ENCODE data around the gene PDZD2.
"Not testable (repeated sequence)": the region's sequence is repeated elsewhere in the genome, so short reads cannot be mapped to it uniquely, and the experiment has no call there.

PDZD2 gene

DNA sequence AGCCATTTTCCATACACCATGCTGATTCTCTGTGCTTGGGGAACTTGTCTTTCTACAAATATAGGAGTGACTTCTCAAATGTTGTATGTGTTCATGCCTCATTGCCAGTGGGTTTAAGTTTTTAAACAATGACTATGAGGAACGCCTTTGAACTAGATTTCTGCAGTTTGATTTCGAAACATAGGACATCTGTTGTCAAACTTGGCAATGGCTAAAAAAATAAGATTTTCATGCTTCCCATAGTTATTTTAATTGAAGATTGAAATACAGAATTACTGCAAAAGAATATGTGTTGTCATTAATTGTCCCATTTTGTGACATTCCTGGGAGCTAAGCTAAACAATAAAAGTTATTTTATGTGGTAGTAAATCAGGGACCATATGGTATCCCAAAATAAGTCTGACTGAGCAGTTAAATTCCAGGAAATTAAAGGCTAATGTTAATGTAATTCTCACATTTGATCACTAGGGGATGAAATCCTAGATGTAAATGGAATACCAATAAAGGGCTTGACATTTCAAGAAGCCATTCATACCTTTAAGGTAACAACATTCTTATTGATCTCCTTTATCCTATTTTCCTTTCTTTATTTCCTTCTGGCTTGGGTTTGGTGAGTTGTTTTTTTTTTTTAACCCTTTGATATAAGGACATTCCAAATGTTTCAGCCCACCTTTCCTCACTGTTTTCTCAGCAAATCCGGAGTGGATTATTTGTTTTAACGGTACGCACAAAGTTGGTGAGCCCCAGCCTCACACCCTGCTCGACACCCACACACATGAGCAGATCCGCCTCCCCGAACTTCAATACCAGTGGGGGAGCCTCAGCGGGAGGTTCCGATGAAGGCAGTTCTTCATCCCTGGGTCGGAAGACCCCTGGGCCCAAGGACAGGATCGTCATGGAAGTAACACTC lies 418.5 kb downstream of the PDZD2 start:
- DNase-seq = no peak

DNA sequence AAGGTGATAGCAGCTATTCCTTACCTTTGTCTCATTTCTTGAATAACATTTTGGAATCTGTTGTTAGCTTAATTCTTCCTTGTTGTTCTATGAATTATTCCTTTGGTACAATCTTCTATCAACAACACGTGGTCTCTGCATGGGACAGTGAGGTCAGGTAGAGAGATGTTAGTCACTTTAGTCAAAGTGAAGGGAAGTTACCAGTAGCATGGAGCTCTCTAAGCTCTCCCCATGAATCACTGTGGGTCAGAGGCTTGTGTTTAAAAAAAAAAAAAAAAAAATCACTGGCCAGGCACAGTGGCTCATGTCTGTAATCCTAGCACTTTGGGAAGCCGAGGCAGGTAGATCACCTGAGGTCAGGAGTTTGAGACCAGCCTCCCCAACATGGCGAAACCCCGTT lies 419.2 kb downstream of the PDZD2 start:
- DNase-seq = no peak

DNA sequence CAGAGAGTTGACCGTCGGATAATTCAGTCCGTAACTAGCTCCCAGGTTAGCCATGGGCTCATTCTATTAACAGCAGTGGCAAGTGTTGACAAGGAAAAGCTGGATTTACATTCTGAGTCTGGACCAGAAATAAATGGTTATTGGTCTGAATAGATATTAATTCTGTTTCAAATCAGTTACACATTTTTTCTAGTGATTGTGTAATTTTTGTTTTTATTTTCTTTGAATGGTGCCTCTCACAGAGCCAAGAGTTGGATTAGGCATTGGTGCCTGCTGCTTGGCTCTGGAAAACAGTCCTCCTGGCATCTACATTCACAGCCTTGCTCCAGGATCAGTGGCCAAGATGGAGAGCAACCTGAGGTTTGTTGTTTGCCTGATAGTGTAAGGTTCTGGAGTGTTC lies 420.1 kb downstream of the PDZD2 start:
- no peak for DNase-seq

DNA sequence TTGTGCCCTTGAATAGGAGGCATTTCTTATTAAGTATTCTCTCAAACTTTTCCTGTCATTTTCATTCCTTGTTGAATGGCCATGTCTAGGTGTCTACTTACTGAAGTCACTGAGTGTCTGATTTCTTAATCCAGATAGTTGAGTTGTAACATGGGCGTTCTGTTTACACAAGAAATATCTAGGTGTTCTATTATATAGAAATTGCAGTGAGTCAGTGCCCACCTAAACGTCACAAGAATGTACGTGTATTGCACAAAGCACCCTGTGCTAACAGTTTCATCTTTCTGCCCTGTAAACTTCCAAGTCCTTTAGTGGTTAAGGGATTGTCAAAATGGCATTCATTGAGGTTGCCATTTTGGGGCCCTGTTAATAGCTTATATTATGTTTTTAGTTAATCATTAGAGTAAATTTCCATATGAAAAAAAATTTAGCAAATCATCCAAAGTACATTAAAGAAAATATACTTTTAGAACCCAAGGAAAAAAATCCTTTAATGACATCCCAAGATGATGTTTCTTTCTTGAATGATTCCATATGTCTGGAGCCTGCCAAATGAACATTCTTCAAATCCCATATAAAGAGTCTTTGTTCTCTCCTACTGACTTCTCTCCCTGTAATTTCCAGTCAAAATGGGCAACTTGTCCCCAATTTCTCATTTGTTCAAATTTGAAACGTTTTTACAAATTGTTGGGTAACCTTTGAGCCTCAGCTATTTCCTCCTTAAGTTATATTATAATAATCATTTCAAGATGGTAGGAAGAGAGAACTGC lies 421.0 kb downstream of the PDZD2 start:
- DNase-seq = no peak

DNA sequence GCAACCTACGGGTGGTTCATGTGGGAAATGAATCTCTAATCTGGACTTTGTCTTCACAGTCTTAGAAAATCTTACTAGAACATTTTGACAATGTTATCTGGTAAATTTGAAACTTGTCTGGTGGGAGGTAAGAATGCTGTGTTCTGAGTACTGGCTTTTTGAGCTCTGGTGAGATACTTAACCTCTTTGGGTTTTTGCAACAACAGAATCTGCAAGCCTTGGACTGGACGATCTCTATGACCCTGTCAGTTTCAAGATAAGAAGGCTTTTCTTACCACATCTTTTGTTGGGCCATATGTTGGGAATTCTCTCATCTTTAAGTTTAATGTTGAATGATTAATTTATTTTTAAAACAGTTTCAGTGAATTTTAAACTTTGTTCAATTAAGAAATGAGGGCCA lies 422.3 kb downstream of the PDZD2 start:
- no peak for DNase-seq

DNA sequence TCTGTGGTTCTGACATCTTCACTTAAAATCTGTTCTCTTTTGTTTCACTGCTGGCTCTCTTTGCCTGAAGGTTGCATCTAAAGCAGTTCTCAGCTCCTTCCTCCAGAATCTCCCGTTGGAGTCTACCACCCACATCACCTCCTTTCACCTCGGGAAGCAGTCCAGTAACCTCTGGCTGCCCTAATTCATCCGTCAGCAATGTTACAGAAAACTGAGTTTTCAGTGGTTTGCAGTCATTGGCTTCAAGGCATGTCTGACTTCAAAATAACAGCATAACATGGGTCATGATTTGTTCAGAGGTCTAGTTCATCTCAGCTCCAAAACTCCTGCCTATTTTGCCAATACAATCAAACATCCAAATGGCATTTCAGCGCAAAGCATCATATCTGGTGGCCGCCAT lies 427.5 kb downstream of the PDZD2 start:
- no peak for DNase-seq

DNA sequence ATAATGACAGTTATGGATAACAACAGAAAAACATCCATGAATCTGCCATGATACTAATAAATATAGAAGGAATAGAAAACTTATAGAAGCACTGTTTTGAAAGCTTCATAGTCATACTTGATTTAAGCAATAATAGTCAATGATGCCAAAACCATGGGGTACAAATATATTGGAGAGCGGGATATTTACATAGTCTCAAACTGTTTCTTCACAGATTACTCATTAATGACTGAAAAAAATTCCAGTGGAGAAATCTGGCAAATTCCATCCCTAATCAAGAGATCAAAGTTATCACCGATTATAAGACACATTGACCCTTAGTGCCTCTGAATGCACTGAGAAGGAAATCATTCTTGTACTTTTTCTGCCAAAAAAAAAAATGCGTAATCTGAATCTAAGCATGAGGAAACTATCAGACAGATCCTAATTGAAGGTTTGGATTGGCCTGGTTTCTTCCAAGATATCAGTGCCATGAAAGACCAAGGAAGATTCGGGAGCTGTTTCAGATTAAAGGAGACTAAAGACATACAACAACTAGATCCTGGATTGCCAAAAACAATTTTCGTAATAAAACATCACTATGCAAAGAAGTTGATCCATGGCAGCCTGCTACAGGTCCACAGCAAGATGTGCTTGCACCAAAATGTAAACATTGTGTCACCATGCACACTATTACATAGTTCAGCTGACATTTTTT lies 429.0 kb downstream of the PDZD2 start:
- DNase-seq = no peak

DNA sequence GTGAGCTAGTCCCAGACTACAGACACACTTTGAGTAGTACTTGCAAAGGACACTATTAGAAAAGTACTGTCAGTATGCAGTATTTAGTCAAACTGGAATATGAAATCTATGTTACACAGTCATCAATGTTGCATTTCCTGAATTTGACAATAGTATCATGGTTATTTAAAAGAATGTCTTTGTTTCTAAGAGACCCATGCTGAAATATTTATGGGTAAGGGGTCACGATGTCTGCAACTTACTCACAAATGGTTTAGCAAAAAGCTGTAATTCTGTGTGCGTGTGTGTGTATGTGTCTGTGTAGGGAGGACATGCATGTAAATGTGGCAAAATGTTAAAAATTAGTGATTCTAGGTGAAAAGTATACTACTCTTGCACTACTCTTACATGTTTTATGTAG lies 429.6 kb downstream of the PDZD2 start:
- DNase-seq = no peak

DNA sequence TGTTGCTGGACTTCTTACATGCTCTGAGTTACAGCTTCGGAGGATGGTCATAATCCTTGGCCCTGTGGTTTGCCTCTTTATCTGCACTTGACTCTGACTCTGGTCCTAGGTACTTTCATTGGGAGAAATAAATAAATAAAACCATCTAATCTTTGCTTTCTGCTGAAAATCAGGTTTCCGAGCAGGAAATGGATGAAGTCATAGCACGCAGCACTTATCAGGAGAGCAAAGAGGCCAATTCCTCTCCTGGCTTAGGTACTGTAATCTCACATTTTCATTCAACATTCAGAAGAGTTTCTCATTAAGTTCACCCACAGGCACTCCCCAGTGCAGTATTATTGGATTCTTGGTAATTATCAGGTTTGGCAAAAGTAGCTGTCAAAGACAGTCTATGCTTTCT lies 430.5 kb downstream of the PDZD2 start:
- no peak for DNase-seq

DNA sequence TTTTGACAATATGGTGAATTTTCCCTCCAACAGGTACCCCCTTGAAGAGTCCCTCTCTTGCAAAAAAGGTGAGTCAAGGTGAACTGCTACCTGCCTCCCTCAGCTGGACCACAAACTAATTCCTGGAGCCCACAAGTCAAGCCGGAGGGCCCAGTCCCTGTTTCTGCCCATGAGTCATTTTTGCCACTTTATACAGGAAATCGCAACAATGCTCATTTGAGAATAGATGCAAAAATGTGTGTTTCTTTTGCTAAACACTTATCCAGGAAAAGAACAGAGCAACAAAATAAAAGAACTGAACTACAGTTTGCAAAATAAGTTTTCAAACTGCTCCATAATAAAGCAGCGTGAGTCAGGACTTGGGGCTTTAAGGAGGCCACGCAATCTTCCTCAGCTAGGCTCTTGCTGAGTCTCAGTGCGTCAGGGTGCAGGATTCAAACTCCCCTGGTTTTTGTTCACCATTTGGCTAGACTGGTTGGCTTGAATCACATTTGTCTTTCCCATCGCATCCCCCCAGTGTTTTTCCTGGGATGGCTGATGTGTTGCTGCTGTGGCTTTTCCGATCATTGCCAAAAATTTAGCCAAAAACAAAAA lies 432.5 kb downstream of the PDZD2 start:
- DNase-seq = no peak

DNA sequence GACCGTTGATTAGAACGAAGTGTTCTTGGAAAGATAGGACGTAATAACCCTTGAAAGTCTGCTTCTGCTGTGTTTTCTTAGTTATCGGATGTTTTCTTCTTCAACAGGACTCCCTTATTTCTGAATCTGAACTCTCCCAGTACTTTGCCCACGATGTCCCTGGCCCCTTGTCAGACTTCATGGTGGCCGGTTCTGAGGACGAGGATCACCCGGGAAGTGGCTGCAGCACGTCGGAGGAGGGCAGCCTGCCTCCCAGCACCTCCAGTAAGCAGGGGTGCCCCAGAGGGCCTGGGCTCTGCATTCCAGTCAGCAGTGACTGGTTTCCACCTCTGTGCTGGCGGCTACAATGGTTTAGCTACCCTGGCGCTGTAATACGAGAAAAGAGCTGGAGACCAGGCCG lies 433.1 kb downstream of the PDZD2 start:
- no peak for DNase-seq

DNA sequence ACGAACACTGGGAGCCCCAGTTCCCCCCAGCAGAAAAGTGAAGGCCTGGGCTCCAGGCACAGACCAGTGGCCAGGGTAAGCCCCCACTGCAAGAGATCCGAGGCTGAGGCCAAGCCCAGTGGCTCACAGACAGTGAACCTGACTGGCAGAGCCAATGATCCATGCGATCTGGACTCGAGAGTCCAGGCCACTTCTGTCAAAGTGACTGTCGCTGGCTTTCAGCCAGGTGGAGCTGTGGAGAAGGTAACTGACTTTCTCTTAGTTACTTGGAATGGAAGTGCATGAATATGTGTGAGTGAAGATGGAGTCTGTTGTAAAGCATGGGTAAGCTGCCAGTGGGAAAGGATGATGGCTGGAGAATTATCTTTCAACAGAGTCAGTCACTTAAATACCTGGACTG lies 435.5 kb downstream of the PDZD2 start:
- no peak for DNase-seq

DNA sequence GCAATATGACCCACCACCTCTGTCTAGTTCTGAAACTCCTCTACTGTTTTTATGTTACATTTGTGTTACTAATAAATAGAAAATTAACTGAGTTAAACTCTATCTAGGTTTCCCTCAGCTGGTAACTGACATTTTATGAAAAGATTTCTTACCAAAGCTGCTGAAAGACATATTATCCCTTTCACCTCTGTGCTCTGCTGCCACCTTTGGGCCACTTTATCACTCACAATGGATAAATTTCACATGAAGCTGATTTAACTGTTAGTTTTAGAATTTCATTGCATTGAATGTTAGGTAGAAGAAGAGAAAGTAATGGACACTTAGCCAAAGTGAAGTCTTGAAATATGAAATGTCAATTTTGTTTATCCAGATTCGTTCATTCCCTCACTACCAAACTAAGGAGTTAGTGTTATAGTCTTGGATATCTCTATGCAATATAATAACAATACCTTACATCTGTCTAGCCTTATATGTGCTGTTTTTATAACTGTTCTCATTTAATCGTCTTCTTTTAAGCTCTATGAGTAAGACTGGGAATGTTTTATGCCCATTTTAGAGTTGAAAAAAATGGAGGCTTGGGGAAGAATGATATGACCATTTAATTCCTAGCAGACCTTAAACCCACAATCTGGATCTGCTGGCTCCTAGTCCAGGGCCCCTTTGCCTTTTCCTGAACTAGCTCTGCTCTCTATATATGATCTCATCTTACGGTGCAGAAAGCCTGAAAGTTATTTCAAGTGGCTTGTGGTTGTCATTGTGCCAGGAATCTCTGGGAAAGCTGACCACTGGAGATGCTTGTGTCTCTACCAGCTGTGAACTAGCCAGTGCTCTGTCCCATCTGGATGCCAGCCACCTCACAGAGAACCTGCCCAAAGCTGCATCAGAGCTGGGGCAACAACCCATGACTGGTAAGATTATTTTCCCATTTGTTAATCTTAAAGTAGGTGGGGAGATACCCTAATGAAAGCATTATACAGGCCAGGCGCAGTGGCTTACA lies 438.1 kb downstream of the PDZD2 start:
- DNase-seq = peak; percentile 6

DNA sequence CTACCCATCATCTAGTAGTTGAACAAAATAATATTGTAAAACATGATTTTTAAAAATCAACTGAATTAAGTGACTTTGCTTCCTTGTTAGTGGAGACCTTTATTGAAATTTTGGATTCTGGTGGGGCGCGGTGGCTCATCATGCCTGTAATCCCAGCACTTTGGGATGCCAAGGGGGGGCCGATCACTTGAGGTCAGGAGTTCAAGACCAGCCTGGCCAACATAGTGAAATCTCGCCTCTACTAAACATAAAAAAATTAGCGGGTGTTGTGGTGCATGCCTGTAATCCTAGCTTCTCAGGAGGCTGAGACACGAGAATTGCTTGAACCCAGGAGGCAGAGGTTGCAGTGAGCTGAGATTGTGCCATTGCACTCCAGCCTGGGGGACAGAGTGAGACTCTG lies 439.9 kb downstream of the PDZD2 start:
- not testable (repeated sequence) for DNase-seq

DNA sequence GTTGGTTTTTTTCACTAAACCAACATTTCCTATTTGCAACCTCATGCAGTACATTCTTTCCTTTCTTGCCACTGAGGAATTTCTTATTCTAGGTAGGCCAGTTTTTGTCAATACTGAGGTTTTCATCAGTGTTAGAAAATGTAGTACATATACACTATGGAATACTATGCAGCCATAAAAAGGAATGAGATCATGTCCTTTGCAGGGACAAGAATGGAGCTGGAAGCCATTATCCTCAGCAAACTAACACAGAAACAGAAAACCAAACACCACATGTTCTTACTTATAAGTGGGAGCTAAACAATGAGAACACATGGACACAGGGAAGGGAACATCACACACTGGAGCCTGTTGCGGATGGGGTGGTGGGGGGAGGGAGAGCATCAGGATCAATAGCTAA lies 441.6 kb downstream of the PDZD2 start:
- not testable (repeated sequence) for DNase-seq

DNA sequence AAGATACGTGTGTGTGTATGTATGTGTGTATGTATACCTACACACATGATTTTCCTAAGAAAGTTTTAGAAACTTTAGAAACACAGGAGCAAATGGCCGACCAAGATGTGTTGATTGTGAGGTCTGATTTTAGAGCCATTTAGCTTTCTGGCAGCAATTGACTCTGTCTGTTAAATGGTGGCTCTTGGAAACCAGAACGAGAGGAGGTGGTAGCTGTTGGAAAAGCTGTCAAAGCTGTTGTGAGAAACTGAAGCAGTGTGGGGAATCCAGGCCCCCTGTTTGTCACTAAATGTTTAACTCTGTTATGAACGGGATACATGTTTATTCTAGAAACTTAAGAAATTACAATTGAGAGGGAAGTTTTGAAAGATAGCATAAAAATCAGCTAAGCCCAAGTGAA lies 443.8 kb downstream of the PDZD2 start:
- DNase-seq = no peak

DNA sequence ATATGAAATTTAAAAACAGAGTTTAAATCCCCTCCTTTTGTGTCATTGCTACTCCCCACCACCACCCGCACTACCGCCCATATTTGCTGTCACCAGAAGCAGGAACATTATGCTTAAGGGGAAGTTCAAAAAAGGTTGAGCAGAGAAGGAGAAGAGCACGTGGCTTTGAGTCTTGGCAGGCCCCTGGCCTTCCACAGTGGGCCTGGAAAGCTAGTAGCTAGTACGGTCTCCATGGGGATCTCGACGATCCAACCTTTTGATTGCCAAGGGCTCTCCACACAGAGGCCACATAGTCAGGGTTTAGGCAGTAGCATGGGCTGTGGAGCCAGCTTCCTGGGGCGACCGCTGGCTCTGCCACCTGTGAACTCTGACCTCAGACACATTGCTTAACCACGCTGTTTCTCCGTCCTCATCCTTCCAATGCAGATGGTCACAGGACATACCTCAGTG lies 445.1 kb downstream of the PDZD2 start:
- no peak for DNase-seq

DNA sequence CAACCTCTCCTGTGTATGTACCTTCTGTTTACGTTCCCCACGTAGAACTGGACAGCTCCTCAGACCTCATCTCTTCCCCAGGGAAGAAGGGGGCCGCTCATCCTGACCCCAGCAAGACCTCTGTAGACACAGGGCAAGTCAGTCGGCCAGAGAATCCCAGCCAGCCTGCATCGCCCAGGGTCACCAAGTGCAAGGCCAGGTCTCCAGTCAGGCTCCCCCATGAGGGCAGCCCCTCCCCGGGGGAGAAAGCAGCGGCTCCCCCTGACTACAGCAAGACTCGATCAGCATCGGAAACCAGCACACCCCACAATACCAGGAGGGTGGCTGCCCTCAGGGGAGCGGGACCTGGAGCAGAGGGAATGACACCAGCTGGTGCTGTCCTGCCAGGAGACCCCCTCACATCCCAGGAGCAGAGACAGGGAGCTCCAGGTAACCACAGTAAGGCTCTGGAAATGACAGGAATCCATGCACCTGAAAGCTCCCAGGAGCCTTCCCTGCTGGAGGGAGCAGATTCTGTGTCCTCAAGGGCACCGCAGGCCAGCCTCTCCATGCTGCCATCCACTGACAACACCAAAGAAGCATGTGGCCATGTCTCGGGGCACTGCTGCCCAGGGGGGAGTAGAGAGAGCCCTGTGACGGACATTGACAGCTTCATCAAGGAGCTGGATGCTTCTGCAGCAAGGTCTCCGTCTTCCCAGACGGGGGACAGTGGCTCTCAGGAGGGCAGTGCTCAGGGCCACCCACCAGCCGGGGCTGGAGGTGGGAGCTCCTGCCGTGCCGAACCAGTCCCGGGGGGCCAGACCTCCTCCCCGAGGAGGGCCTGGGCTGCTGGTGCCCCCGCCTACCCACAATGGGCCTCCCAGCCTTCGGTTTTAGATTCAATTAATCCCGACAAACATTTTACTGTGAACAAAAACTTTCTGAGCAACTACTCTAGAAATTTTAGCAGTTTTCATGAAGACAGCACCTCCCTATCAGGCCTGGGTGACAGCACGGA lies 448.5 kb downstream of the PDZD2 start:
- DNase-seq = no peak

DNA sequence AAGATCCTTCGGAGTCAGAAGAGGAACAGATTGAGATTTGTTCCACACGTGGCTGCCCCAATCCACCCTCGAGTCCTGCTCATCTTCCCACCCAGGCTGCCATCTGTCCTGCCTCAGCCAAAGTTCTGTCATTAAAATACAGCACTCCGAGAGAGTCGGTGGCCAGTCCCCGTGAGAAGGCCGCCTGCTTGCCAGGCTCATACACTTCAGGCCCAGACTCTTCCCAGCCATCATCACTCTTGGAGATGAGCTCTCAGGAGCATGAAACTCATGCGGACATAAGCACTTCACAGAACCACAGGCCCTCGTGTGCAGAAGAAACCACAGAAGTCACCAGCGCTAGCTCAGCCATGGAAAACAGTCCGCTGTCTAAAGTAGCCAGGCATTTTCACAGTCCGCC lies 449.3 kb downstream of the PDZD2 start:
- no peak for DNase-seq
